Measurements from ENCODE around the gene ACSM5. TPM values are rescaled to one million over a fixed set of nuclear protein-coding genes. Genes with fewer than 3 reads are reported as not detected.
"Not testable (repeated sequence)": the region's sequence is repeated elsewhere in the genome, so short reads cannot be mapped to it uniquely, and the experiment has no call there.

Gene ACSM5
- total RNA-seq, 1 experiment from 2014 or later, result not detected

- no peaks in the 10 kb centered on the region for H3K9me3 ChIP-seq (replicated peaks)
- no peaks in the 10 kb centered on the region for H3K4me1 ChIP-seq
- no peak overlapping the region for H3K4me3 ChIP-seq
- no peak overlapping the region for H3K27ac ChIP-seq
- H3K27me3 ChIP-seq, result no peaks in the 10 kb centered on the region
- no peaks in the 10 kb centered on the region for H3K36me3 ChIP-seq
- DNase-seq, result no peak
These were observed 18.3 kb upstream of the ACSM5 start for GRCh38 chr16:20391045-20391444.

- Histone ChIP-seq H3K27ac (no peak overlapping the region), H3K9me3 (replicated peaks) (no peaks in the 10 kb centered on the region), H3K4me3 (no peak overlapping the region), H3K27me3 (no peaks in the 10 kb centered on the region), H3K4me1 (no peaks in the 10 kb centered on the region), H3K36me3 (no peaks in the 10 kb centered on the region)
- no peak for DNase-seq
These were observed 15.3 kb upstream of the ACSM5 start for GRCh38 chr16:20393801-20394577.

GRCh38 chr16:20395946-20396345 lies 13.4 kb upstream of the ACSM5 start:
- Histone ChIP-seq H3K27ac (no peak overlapping the region), H3K9me3 (replicated peaks) (no peaks in the 10 kb centered on the region), H3K36me3 (no peaks in the 10 kb centered on the region), H3K4me1 (no peaks in the 10 kb centered on the region), H3K27me3 (no peaks in the 10 kb centered on the region), H3K4me3 (no peak overlapping the region)
- no peak for DNase-seq

- H3K27ac ChIP-seq, result no peak overlapping the region
- DNase-seq, result no peak
- H3K9me3 ChIP-seq (replicated peaks), result no peaks in the 10 kb centered on the region
- no peaks in the 10 kb centered on the region for H3K36me3 ChIP-seq
- no peak overlapping the region for H3K4me3 ChIP-seq
- H3K4me1 ChIP-seq, result no peaks in the 10 kb centered on the region
- H3K27me3 ChIP-seq, result no peaks in the 10 kb centered on the region
These were observed 12.4 kb upstream of the ACSM5 start for GRCh38 chr16:20396846-20397467.

GRCh38 chr16:20397468-20398074 lies 11.8 kb upstream of the ACSM5 start:
- H3K27ac ChIP-seq, result no peak overlapping the region
- no peaks in the 10 kb centered on the region for H3K4me1 ChIP-seq
- H3K9me3 ChIP-seq (replicated peaks), result no peaks in the 10 kb centered on the region
- DNase-seq, result no peak
- no peak overlapping the region for H3K4me3 ChIP-seq
- H3K27me3 ChIP-seq, result no peaks in the 10 kb centered on the region
- H3K36me3 ChIP-seq, result no peaks in the 10 kb centered on the region

GRCh38 chr16:20398603-20399002 lies 10.7 kb upstream of the ACSM5 start:
- H3K36me3 ChIP-seq, result no peaks in the 10 kb centered on the region
- no peaks in the 10 kb centered on the region for H3K9me3 ChIP-seq (replicated peaks)
- H3K4me1 ChIP-seq, result no peaks in the 10 kb centered on the region
- H3K4me3 ChIP-seq, result no peak overlapping the region
- H3K27ac ChIP-seq, result no peak overlapping the region
- no peaks in the 10 kb centered on the region for H3K27me3 ChIP-seq
- DNase-seq, result no peak

GRCh38 chr16:20399185-20399584 lies 10.1 kb upstream of the ACSM5 start:
- DNase-seq, result no peak
- no peaks in the 10 kb centered on the region for H3K27me3 ChIP-seq
- H3K4me3 ChIP-seq, result no peak overlapping the region
- H3K36me3 ChIP-seq, result no peaks in the 10 kb centered on the region
- H3K4me1 ChIP-seq, result no peaks in the 10 kb centered on the region
- H3K27ac ChIP-seq, result no peak overlapping the region
- no peaks in the 10 kb centered on the region for H3K9me3 ChIP-seq (replicated peaks)

- Histone ChIP-seq H3K4me1 (no peaks in the 10 kb centered on the region), H3K27ac (no peak overlapping the region), H3K27me3 (no peaks in the 10 kb centered on the region), H3K4me3 (no peak overlapping the region), H3K36me3 (no peaks in the 10 kb centered on the region), H3K9me3 (replicated peaks) (no peaks in the 10 kb centered on the region)
- DNase-seq, result no peak
These were observed 8.3 kb upstream of the ACSM5 start for GRCh38 chr16:20401066-20401465.

GRCh38 chr16:20401475-20402016 lies 7.8 kb upstream of the ACSM5 start:
- DNase-seq, result no peak
- Histone ChIP-seq H3K27ac (no peak overlapping the region), H3K4me1 (no peaks in the 10 kb centered on the region), H3K9me3 (replicated peaks) (no peaks in the 10 kb centered on the region), H3K4me3 (no peak overlapping the region), H3K27me3 (no peaks in the 10 kb centered on the region), H3K36me3 (no peaks in the 10 kb centered on the region)

GRCh38 chr16:20402651-20403050 lies 6.7 kb upstream of the ACSM5 start:
- no peaks in the 10 kb centered on the region for H3K4me1 ChIP-seq
- no peak overlapping the region for H3K4me3 ChIP-seq
- no peak for DNase-seq
- H3K36me3 ChIP-seq, result no peaks in the 10 kb centered on the region
- no peak overlapping the region for H3K27ac ChIP-seq
- H3K27me3 ChIP-seq, result no peaks in the 10 kb centered on the region
- H3K9me3 ChIP-seq (replicated peaks), result no peaks in the 10 kb centered on the region

GRCh38 chr16:20404637-20405036 lies 4.7 kb upstream of the ACSM5 start, which contains the start of gene PDILT:
Gene PDILT, minus strand, starts transcription at chr16:20404737. Its CDS starts 5,437 bp downstream, at chr16:20399300.
- Histone ChIP-seq H3K27ac (no peak within 1 kb of the TSS), H3K27me3 (no peaks in the 10 kb centered on the region), H3K4me1 (no peaks in the 10 kb centered on the region), H3K9me3 (replicated peaks) (no peaks in the 10 kb centered on the region), H3K4me3 (no peak within 1 kb of the TSS), H3K36me3 (no peaks in the 10 kb centered on the region)
- DNase-seq, result no peak

GRCh38 chr16:20410121-20410723 lies 888 bp downstream of the ACSM5 start:
- Histone ChIP-seq H3K27ac (no peak overlapping the region), H3K4me3 (no peak overlapping the region), H3K27me3 (no peaks in the 10 kb centered on the region), H3K9me3 (replicated peaks) (no peaks in the 10 kb centered on the region), H3K36me3 (no peaks in the 10 kb centered on the region), H3K4me1 (no peaks in the 10 kb centered on the region)
- no peak for DNase-seq

GRCh38 chr16:20411055-20411454 lies 1.7 kb downstream of the ACSM5 start:
- Histone ChIP-seq H3K4me3 (no peak overlapping the region), H3K27me3 (no peaks in the 10 kb centered on the region), H3K4me1 (no peaks in the 10 kb centered on the region), H3K27ac (no peak overlapping the region), H3K36me3 (no peaks in the 10 kb centered on the region), H3K9me3 (replicated peaks) (no peaks in the 10 kb centered on the region)
- no peak for DNase-seq

GRCh38 chr16:20415541-20415940 lies 6.2 kb downstream of the ACSM5 start:
- Histone ChIP-seq H3K27ac (no peak overlapping the region), H3K36me3 (no peaks in the 10 kb centered on the region), H3K4me1 (no peaks in the 10 kb centered on the region), H3K27me3 (no peaks in the 10 kb centered on the region), H3K9me3 (replicated peaks) (no peaks in the 10 kb centered on the region), H3K4me3 (no peak overlapping the region)
- DNase-seq, result no peak

GRCh38 chr16:20419093-20419492 lies 9.8 kb downstream of the ACSM5 start:
- H3K27ac ChIP-seq; DNase-seq; H3K4me1 ChIP-seq; H3K36me3 ChIP-seq; H3K27me3 ChIP-seq; H3K9me3 ChIP-seq (replicated peaks); H3K4me3 ChIP-seq: not testable (repeated sequence)

All from SJCRH30 (cell line).